PC-3 (cell line): ENCODE results near the gene NTN1. TPM values are rescaled to one million over a fixed set of nuclear protein-coding genes. Genes with fewer than 3 reads are reported as not detected.

Experiments used
- ATAC-seq: fragments of 200-7000 bp; cut with Tn5 transposase; 2 replicates; pipeline ENCODE4 v1.9.1; 2020; ENCODE audit warnings: mild to moderate bottlenecking, moderate library complexity
- BruUV-seq: library from RNA; stranded (reverse); fragments of 400-500 nt; replicated peaks from 2 replicates; lab custom pipeline; 2021; lab: Mats Ljungman, UMichigan
- CTCF ChIA-PET: fragments of 300-600 bp; sonication (Branson Sonifier 250); formaldehyde crosslinking; loops from one replicate; lab custom pipeline; 2022; ENCODE audit warnings: antibody characterized with exemption; lab: Charles Lee
- POLR2A ChIA-PET: fragments of 300-600 bp; sonication (Branson Sonifier 250); formaldehyde crosslinking; loops from one replicate; lab custom pipeline; 2022; ENCODE audit warnings: antibody characterized with exemption; ENCODE audit not compliant: unreplicated experiment; lab: Charles Lee
- DNase-seq: peaks from one replicate; pipeline ENCODE4 v3.0.0-alpha.2; 2015
- H2AFZ ChIP-seq: fragments of 300-600 bp; sonication (generic); 2 replicates; pipeline ENCODE4 v1.6.0; 2016; ENCODE audit warnings: antibody characterized with exemption, low read length
- H3F3A ChIP-seq: fragments of 300-600 bp; sonication (generic); one replicate; pipeline ENCODE4 v1.6.0; 2017; ENCODE audit warnings: antibody characterized with exemption, low read length, control low read depth, mild to moderate bottlenecking; ENCODE audit not compliant: unreplicated experiment
- H3K27ac ChIP-seq: fragments of 300-600 bp; sonication (generic); 2 replicates; pipeline ENCODE4 v1.5.1; 2016; ENCODE audit warnings: mild to moderate bottlenecking, low read length
- H3K27me3 ChIP-seq: fragments of 300-600 bp; sonication (generic); 2 replicates; pipeline ENCODE4 v1.6.1; 2016; ENCODE audit warnings: low read length, mixed read lengths
- H3K36me3 ChIP-seq: fragments of 300-600 bp; sonication (generic); 2 replicates; pipeline ENCODE4 v1.6.1; 2016; ENCODE audit warnings: low read depth, mixed run types, low read length, mixed read lengths
- H3K4me1 ChIP-seq: fragments of 300-600 bp; sonication (generic); 2 replicates; pipeline ENCODE4 v1.5.1; 2016; ENCODE audit warnings: low read length; ENCODE audit not compliant: insufficient read depth
- H3K4me2 ChIP-seq: fragments of 300-600 bp; sonication (generic); 2 replicates; pipeline ENCODE4 v1.6.0; 2016; ENCODE audit warnings: low read length
- H3K4me3 ChIP-seq: fragments of 300-600 bp; sonication (generic); 2 replicates; pipeline ENCODE4 v1.5.1; 2016; ENCODE audit warnings: mild to moderate bottlenecking, low read length, mixed read lengths
- H3K79me2 ChIP-seq: fragments of 300-600 bp; sonication (generic); 2 replicates; pipeline ENCODE4 v1.6.1; 2017; ENCODE audit warnings: low read length, mixed read lengths
- H3K9ac ChIP-seq: fragments of 300-600 bp; sonication (generic); 2 replicates; pipeline ENCODE4 v1.6.0; 2016; ENCODE audit warnings: mild to moderate bottlenecking, low read length
- H3K9me2 ChIP-seq: fragments of 300-600 bp; sonication (generic); replicated peaks from 2 replicates; pipeline ENCODE4 v1.6.1; 2016; ENCODE audit warnings: mixed run types, low read length, mixed read lengths
- H3K9me3 ChIP-seq: fragments of 300-600 bp; sonication (generic); 2 replicates; pipeline ENCODE4 v1.6.1; 2016; ENCODE audit warnings: low read length, mixed read lengths
- H4K20me1 ChIP-seq: fragments of 300-600 bp; sonication (generic); 2 replicates; pipeline ENCODE4 v1.6.1; 2016; ENCODE audit warnings: low read length, mixed read lengths
- EZH2 ChIP-seq: fragments of 300-600 bp; sonication (generic); IDR thresholded peaks from one replicate; pipeline ENCODE4 v1.6.1; 2017; ENCODE audit warnings: antibody characterized with exemption, mild to moderate bottlenecking, low read length; ENCODE audit not compliant: unreplicated experiment
- EZH2phosphoT487 ChIP-seq: fragments of 300-600 bp; sonication (generic); IDR thresholded peaks from 2 replicates; pipeline ENCODE4 v1.6.1; 2018; ENCODE audit warnings: mild to moderate bottlenecking, antibody characterized with exemption, low read length, borderline replicate concordance
- intact Hi-C: fragments of 100-400 bp; cut with micrococcal nuclease; formaldehyde crosslinking; loops from 2 replicates; pipeline ENCODE4 v1.9.0; 2023
- total RNA-seq: library from RNA; depleted of rRNA; stranded (reverse); fragments of >200 nt; gene quantifications from 2 replicates; pipeline ENCODE4 v1.2.3, GENCODE V29; 2014
- TF ChIP-seq, protein P1 (sequence below): fragments of 300-600 bp; sonication (generic); conservative IDR thresholded peaks from 2 replicates; pipeline ENCODE4 v1.5.1; 2017; ENCODE audit warnings: antibody characterized with exemption, low read depth, mild to moderate bottlenecking, low read length

The NTN1 gene
- total RNA-seq, 1 experiment from 2014 or later, result 0.22 TPM

DNA sequence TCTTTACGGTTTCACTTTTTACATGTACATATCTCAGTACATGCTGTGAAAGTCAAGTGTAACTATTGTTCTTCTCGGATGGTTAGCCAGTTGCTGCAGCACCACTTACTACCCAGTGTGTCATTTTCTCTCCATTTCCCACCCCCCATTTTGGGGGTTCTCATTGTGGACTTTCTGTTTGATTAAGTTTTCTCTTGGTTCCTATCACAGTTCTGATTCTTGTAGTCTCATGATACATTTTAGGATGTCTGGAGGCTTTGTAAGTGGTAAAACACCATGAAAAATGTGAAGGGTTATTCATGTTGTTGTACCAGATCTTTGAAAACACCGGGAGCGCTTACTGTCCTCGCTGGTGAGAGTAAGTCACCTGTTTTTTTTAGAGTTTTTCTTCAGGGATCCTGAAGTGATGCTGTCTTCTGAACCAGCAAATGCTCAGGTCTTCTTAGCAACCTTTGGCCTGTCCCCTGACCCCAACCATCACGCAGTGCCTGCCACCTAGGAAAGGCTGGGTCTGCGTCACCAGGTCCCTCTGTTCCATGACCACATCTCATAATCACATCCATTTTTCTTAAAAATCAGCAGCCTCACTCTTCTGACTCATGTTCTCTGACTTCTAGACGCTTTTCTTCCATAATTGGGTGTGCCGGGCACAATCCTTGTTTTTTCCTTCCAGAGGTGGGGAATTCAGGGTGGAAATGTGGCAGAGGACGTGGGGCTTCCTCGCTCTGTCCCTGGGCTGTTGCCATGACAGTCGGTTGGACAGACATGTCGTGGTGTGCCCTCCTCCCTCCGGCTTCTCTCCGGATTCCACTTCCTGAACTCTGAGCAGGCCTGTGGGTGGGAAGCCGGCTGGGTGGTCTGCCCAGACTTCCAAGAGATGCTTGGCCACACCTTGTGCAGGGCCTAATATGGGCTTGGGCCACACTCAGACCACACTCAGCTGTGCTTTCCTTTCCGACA is 102.6 kb downstream of the NTN1 start:
- Histone ChIP-seq H3K36me3 (no peaks in the 10 kb centered on the region), H4K20me1 (no peaks in the 10 kb centered on the region), H2AFZ (no peak overlapping the region), H3K4me2 (no peak overlapping the region), H3K27me3 (peaks cover 17% of the 10 kb centered on the region), H3K9me2 (no peaks in the 10 kb centered on the region), H3K79me2 (no peaks in the 10 kb centered on the region), H3K9me3 (no peaks in the 10 kb centered on the region), H3K9ac (no peak overlapping the region), H3K4me3 (no peak overlapping the region), H3K27ac (no peak overlapping the region), H3F3A (no peaks in the 10 kb centered on the region), H3K4me1 (no peaks in the 10 kb centered on the region)
- POLR2A ChIA-PET, result no interaction called here
- DNase-seq, result no peak
- TF ChIP-seq EZH2 (no peak), EZH2phosphoT487 (no peak)
- TF ChIP-seq, protein P1, sequence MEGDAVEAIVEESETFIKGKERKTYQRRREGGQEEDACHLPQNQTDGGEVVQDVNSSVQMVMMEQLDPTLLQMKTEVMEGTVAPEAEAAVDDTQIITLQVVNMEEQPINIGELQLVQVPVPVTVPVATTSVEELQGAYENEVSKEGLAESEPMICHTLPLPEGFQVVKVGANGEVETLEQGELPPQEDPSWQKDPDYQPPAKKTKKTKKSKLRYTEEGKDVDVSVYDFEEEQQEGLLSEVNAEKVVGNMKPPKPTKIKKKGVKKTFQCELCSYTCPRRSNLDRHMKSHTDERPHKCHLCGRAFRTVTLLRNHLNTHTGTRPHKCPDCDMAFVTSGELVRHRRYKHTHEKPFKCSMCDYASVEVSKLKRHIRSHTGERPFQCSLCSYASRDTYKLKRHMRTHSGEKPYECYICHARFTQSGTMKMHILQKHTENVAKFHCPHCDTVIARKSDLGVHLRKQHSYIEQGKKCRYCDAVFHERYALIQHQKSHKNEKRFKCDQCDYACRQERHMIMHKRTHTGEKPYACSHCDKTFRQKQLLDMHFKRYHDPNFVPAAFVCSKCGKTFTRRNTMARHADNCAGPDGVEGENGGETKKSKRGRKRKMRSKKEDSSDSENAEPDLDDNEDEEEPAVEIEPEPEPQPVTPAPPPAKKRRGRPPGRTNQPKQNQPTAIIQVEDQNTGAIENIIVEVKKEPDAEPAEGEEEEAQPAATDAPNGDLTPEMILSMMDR, result no peak
- no peak for ATAC-seq
- BruUV-seq, result no TSS peak
- intact Hi-C loops, result no loop called here
- CTCF ChIA-PET, result no interaction called here

DNA sequence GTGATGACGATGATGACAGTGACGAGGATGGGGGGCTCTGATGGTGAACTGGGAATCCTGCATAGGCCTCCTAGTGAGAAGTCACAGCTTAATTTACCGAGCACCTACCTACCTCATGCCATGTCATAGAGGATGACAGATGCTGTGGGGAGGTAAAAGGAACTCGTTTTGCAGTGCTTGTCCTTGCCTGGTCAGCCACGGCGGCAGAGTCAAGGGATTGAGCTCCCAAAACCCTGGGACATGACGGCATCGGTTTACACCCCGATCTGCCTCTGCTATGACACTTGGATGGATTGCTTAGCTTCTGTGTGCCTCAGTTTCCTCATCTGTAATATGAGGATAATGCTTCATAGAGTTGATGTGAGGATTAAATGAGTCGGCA is 103.2 kb downstream of the NTN1 start:
- H3K79me2 ChIP-seq, result no peaks in the 10 kb centered on the region
- intact Hi-C loops, result no loop called here
- H3F3A ChIP-seq, result no peaks in the 10 kb centered on the region
- no peaks in the 10 kb centered on the region for H3K36me3 ChIP-seq
- H4K20me1 ChIP-seq, result no peaks in the 10 kb centered on the region
- no peak overlapping the region for H3K4me3 ChIP-seq
- no peak overlapping the region for H3K9ac ChIP-seq
- ChIA-PET POLR2A (no interaction called here), CTCF (no interaction called here)
- H3K27me3 ChIP-seq, result peaks cover 17% of the 10 kb centered on the region
- H3K9me2 ChIP-seq, result no peaks in the 10 kb centered on the region
- TF ChIP-seq EZH2phosphoT487, result no peak
- TF ChIP-seq EZH2, result no peak
- TF ChIP-seq, protein P1, result no peak
- no peak overlapping the region for H2AFZ ChIP-seq
- no peak overlapping the region for H3K27ac ChIP-seq
- H3K4me2 ChIP-seq, result no peak overlapping the region
- H3K9me3 ChIP-seq, result no peaks in the 10 kb centered on the region
- BruUV-seq, result no TSS peak
- DNase-seq (no peak), ATAC-seq (no peak)
- H3K4me1 ChIP-seq, result no peaks in the 10 kb centered on the region

DNA sequence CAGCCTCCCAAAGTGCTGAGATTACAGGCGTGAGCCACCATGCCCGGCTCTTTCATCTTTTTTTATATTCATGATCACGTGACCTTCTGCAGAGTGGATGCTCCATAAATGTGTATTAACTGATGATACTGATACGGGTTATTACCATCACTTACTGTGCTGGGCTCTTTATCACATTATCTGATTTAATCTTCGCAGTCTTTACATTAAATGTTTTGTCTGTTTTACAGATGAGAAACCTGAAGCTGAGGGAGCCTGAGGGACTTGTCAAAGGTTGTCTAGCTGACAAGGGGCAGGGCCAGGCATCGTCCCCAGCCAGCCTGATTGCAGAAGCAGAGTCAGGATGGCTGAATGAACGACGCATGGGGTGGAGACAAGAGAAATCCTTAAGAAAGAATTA is 104.4 kb downstream of the NTN1 start:
- intact Hi-C loops, result no loop called here
- no peak for DNase-seq
- Histone ChIP-seq H3K9ac (no peak overlapping the region), H3K27me3 (peaks cover 17% of the 10 kb centered on the region), H3F3A (no peaks in the 10 kb centered on the region), H4K20me1 (no peaks in the 10 kb centered on the region), H3K9me2 (no peaks in the 10 kb centered on the region), H3K27ac (no peak overlapping the region), H3K9me3 (no peaks in the 10 kb centered on the region), H2AFZ (no peak overlapping the region), H3K36me3 (no peaks in the 10 kb centered on the region), H3K4me2 (no peak overlapping the region), H3K4me3 (no peak overlapping the region), H3K4me1 (no peaks in the 10 kb centered on the region), H3K79me2 (no peaks in the 10 kb centered on the region)
- BruUV-seq, result no TSS peak
- ATAC-seq, result no peak
- ChIA-PET CTCF (no interaction called here), POLR2A (no interaction called here)
- no peak for TF ChIP-seq EZH2phosphoT487
- TF ChIP-seq, protein P1, result no peak
- TF ChIP-seq EZH2, result no peak
